ENCODE measurements around the gene KDF1.
A peak's percentile ranks its signal among the peaks of the same experiment; 100 is the strongest.

The KDF1 gene

GRCh38 chr1:26921540-26922430 is 38.5 kb downstream of the KDF1 start, which contains the start of gene NUDC:
NUDC (plus strand) TSS chr1:26921743; CDS start chr1:26921849, 106 bp downstream.
- ChIA-PET CTCF (interaction anchor here (0.8 to 1.3 kb wide), 2 partner anchors 45 to 75 kb away, joined by 3 read pairs; no protein-coding TSS in a partner anchor), POLR2A (interaction anchor here (0.7 to 0.9 kb wide), 3 partner anchors 9 to 331 kb away, joined by 3 read pairs; partner anchors contain the start of gene GPN2)
- TF ChIP-seq CTCF (IDR thresholded peaks at IDR 0.05; ENCODE audit: insufficient read depth, low read length, missing control alignments), result no peak
- peak within 1 kb of the TSS; percentile 91 for H3K4me3 ChIP-seq (ENCODE audit: low read depth, low read length)
- peak; percentile 80 for DNase-seq (ENCODE audit: low read depth, low spot score)

DNA sequence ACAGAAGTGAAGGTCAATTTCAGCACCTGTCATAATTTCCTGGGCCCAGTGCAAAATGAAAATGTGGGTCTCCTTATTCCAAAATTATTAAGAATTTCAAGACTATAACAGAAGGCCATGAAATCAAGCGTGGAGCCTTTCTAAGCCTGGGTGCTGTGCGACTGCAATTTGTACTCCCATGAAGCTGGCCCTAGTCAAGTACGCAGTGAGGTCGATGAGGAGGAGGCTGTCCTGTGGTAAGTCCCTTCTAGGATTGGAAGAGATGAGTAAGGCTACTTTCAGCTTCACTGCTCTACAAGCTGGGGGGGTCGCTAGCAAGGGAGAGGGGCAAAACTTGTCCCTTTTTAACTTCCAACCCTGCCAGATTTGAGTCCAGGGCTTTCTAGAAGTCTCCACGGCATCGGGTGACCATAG is 39.1 kb downstream of the KDF1 start:
- POLR2A ChIA-PET, result interaction anchor here (0.9 kb wide), 1 partner anchor 31 kb away, joined by 3 read pairs; the partner anchor contains the start of gene GPN2
- no peak for TF ChIP-seq CTCF (IDR thresholded peaks at IDR 0.05; ENCODE audit: insufficient read depth, low read length, missing control alignments)
- CTCF ChIA-PET, result interaction anchor here (0.7 to 0.8 kb wide), 3 partner anchors 35 to 76 kb away, joined by 3 read pairs; no protein-coding TSS in a partner anchor
- H3K4me3 ChIP-seq (ENCODE audit: low read depth, low read length), result peak overlapping the region; percentile 56
- DNase-seq (ENCODE audit: low read depth, low spot score), result no peak

DNA sequence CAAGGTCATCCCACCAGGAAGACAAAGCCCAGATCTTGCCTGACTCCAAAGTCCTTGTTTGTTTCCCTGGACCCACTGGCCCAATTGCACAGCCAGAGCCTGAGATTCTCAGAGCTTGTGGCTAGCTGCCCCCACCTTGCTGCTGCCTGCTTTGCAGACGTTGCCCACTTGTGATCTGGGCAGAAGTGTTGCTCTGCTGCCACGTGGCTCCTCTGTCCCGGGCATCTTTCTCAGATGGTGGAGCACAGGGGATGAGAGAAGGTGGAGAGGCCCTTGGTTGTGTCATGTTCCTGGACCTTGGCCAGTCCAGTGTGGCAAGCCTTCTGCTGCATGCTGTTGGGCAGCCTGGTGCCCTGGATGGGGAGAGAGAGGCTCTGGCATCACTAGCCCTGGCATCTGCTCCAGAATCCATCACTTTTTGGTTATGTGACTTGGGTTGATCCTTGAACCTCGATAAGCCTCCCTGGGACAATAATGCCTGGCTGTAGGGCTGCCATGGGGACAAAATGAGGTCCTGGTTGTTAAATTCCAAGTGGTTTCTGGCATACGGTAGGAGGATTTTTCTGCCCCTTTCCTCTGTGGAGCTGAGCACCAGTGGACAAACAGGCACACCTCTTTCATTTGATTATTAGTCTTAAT is 44.9 kb downstream of the KDF1 start:
- no peak overlapping the region for H3K4me3 ChIP-seq (ENCODE audit: low read depth, low read length)
- ChIA-PET CTCF (no interaction called here), POLR2A (no interaction called here)
- DNase-seq (ENCODE audit: low read depth, low spot score), result no peak
- TF ChIP-seq CTCF (IDR thresholded peaks at IDR 0.05; ENCODE audit: insufficient read depth, low read length, missing control alignments), result no peak

DNA sequence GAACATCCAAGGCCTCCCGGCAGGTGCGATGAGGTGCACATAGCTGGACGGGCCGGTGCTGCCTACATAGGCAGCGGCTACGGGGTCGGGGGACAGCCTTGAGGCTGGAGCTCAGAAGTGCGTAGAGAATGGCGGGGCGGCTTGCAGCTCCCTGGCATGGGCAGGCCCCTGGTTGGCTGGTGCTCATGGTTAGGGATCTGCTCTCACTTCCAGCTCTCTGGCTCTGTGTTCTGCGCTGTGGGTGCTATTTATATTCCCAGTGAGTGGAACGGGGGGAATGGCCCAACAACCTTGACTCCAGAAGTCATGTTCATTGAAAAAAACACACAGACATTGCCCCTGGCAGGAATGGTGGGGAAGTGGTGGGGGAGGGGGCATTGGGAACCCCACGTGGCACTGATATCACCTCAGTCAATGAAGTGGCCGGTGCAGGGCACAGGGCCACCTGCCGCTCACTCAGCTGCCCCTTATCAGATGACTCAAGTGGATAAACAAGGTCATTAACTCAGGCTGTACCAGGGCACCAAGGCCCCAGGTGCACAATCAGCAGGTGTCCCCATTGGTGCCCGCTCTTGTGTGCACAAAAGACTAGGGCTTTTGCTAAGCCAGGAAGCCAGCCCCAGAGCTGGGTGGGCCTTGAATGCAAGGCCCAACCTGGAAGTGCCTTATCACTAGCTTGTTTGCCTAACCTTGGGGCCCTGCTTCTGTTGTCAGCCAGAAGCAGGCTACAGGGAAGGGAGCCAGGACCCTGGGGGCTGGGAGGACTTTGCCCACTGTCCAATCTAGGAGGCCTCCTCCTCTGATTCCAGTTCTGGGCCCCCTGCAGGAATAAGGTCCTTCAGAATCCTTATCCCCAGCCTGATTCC is 46.3 kb downstream of the KDF1 start, which contains the start of gene NR0B2:
Gene NR0B2 (minus strand): TSS at position 222 of the 866 bp plus-strand sequence. CDS start 35 bp downstream, at position 187.
- TF ChIP-seq CTCF (IDR thresholded peaks at IDR 0.05; ENCODE audit: insufficient read depth, low read length, missing control alignments), result no peak
- H3K4me3 ChIP-seq (ENCODE audit: low read depth, low read length), result no peak within 1 kb of the TSS
- no peak for DNase-seq (ENCODE audit: low read depth, low spot score)
- POLR2A ChIA-PET, result no interaction called here
- CTCF ChIA-PET, result no interaction called here

DNA sequence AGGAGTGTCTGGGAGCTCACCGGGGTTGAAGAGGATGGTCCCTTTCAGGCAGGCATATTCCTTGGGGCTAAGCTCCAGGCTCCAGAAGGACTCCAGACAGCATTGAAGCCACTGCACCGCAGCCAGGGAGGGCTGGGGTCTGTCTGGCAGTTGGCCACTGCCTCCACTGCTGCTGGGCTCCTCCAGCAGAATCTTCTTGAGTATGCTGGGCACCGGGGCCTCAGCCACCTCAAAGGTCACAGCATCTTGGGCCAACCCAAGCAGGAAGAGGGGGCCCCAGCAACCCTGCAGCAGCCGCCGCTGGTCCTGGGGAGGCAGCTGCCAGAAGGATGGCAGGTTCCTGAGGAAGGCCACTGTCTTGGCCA is 46.9 kb downstream of the KDF1 start:
- ChIA-PET POLR2A (no interaction called here), CTCF (no interaction called here)
- H3K4me3 ChIP-seq (ENCODE audit: low read depth, low read length), result no peak overlapping the region
- DNase-seq (ENCODE audit: low read depth, low spot score), result no peak
- no peak for TF ChIP-seq CTCF (IDR thresholded peaks at IDR 0.05; ENCODE audit: insufficient read depth, low read length, missing control alignments)
